Measurements from ENCODE around the gene DPP9.

Gene DPP9

GRCh38 chr19:4673726-4674125, 49.9 kb downstream of the DPP9 start:
- no peak overlapping the region for H3K27ac ChIP-seq
- H3K36me3 ChIP-seq: peaks cover 42% of the 10 kb centered on the region
- H3K4me1 ChIP-seq (ENCODE audit: control insufficient read depth in 1 of 2, insufficient read depth in 1 of 2, low read depth in 1 of 2, low read length in 1 of 2): peaks cover 9 to 24% of the 10 kb centered on the region in 2 experiments
- H3K27me3 ChIP-seq: no peaks in the 10 kb centered on the region
- no peak for TF ChIP-seq CTCF (IDR thresholded peaks at IDR 0.05)
- no peaks in the 10 kb centered on the region for H3K9me3 ChIP-seq
- no peak overlapping the region for H3K4me3 ChIP-seq (ENCODE audit: low read depth in 1 of 2, low read length in 1 of 2)

- H3K9me3 ChIP-seq: no peaks in the 10 kb centered on the region
- H3K4me1 ChIP-seq (ENCODE audit: control insufficient read depth in 1 of 2, insufficient read depth in 1 of 2, low read depth in 1 of 2, low read length in 1 of 2): peaks cover 9 to 24% of the 10 kb centered on the region in 2 experiments
- no peak for TF ChIP-seq CTCF (IDR thresholded peaks at IDR 0.05)
- peaks cover 37% of the 10 kb centered on the region for H3K36me3 ChIP-seq
- no peak overlapping the region for H3K4me3 ChIP-seq (ENCODE audit: low read depth in 1 of 2, low read length in 1 of 2)
- no peak overlapping the region for H3K27ac ChIP-seq
- no peaks in the 10 kb centered on the region for H3K27me3 ChIP-seq
Measured at GRCh38 chr19:4673216-4673615, 50.4 kb downstream of the DPP9 start.

GRCh38 chr19:4671185-4671851, 52.3 kb downstream of the DPP9 start:
- H3K27ac ChIP-seq: peak overlapping the region; percentile 67
- no peak overlapping the region for H3K4me3 ChIP-seq (ENCODE audit: low read depth in 1 of 2, low read length in 1 of 2)
- no peaks in the 10 kb centered on the region for H3K9me3 ChIP-seq
- TF ChIP-seq CTCF (IDR thresholded peaks at IDR 0.05): no peak
- H3K27me3 ChIP-seq: no peaks in the 10 kb centered on the region
- peaks cover 23% of the 10 kb centered on the region for H3K36me3 ChIP-seq
- peaks cover 9 to 17% of the 10 kb centered on the region in 2 experiments for H3K4me1 ChIP-seq (ENCODE audit: control insufficient read depth in 1 of 2, insufficient read depth in 1 of 2, low read depth in 1 of 2, low read length in 1 of 2)

- no peak for TF ChIP-seq CTCF (IDR thresholded peaks at IDR 0.05)
- Histone ChIP-seq H3K27ac (peak within 1 kb of the TSS; percentile 67), H3K27me3 (no peaks in the 10 kb centered on the region), H3K4me1 (ENCODE audit: control insufficient read depth in 1 of 2, insufficient read depth in 1 of 2, low read depth in 1 of 2, low read length in 1 of 2) (peaks cover 9 to 17% of the 10 kb centered on the region in 2 experiments), H3K9me3 (no peaks in the 10 kb centered on the region), H3K4me3 (ENCODE audit: low read depth in 1 of 2, low read length in 1 of 2) (peak within 1 kb of the TSS; percentile 65 to 84), H3K36me3 (peaks cover 21% of the 10 kb centered on the region)
Measured at GRCh38 chr19:4669723-4670480, 53.7 kb downstream of the DPP9 start, which contains the start of gene MYDGF. Gene MYDGF (minus strand): TSS chr19:4670342. CDS start chr19:4670334, 8 bp downstream.

GRCh38 chr19:4664642-4665041, 59.0 kb downstream of the DPP9 start:
- H3K27ac ChIP-seq: no peak overlapping the region
- peaks cover 7 to 8% of the 10 kb centered on the region in 2 experiments for H3K4me1 ChIP-seq (ENCODE audit: control insufficient read depth in 1 of 2, insufficient read depth in 1 of 2, low read depth in 1 of 2, low read length in 1 of 2)
- TF ChIP-seq CTCF (IDR thresholded peaks at IDR 0.05): no peak
- peaks cover 54% of the 10 kb centered on the region for H3K36me3 ChIP-seq
- no peaks in the 10 kb centered on the region for H3K9me3 ChIP-seq
- no peaks in the 10 kb centered on the region for H3K27me3 ChIP-seq
- H3K4me3 ChIP-seq (ENCODE audit: low read depth in 1 of 2, low read length in 1 of 2): no peak overlapping the region
